NT2/D1 (cell line): ENCODE data around the gene LAGE3.
A peak's percentile ranks its signal among the peaks of the same experiment; 100 is the strongest.

ENCODE experiments used
- DNase-seq: peaks from one replicate; pipeline ENCODE4 v3.0.0-alpha.2; 2011; ENCODE audit warnings: low read depth, low spot score
- H3K27me3 ChIP-seq: 2 replicates; pipeline ENCODE4 v1.6.0; 2011; ENCODE audit warnings: mild to moderate bottlenecking; ENCODE audit not compliant: insufficient read length, insufficient read depth
- H3K36me3 ChIP-seq: 2 replicates; pipeline ENCODE4 v1.6.1; 2011; ENCODE audit warnings: mild to moderate bottlenecking, low read length, mixed read lengths; ENCODE audit not compliant: insufficient read depth, insufficient read length
- H3K4me1 ChIP-seq: 2 replicates; pipeline ENCODE4 v1.5.1; 2011; ENCODE audit not compliant: insufficient read depth, insufficient read length
- H3K4me3 ChIP-seq: 2 replicates; pipeline ENCODE4 v1.5.1; 2011; ENCODE audit warnings: low read depth; ENCODE audit not compliant: insufficient read length
- H3K9ac ChIP-seq: 2 replicates; pipeline ENCODE4 v1.6.0; 2011; ENCODE audit warnings: low read depth; ENCODE audit not compliant: insufficient read length
- H3K9me3 ChIP-seq: 2 replicates; pipeline ENCODE4 v1.5.1; 2011; ENCODE audit warnings: mild to moderate bottlenecking, low read length; ENCODE audit not compliant: insufficient read depth
- SUZ12 ChIP-seq: IDR thresholded peaks from 2 replicates; pipeline ENCODE4 v1.6.1; 2011; ENCODE audit not compliant: insufficient read length, insufficient read depth; ENCODE audit errors: extremely low read depth
- YY1 ChIP-seq: IDR thresholded peaks from 2 replicates; pipeline ENCODE4 v1.6.1; 2011; ENCODE audit not compliant: insufficient read length, insufficient read depth
- ZNF274 ChIP-seq: IDR thresholded peaks from 2 replicates; pipeline ENCODE4 v1.6.1; 2011; ENCODE audit warnings: mild to moderate bottlenecking, low read depth, low read length

Gene LAGE3

GRCh38 chrX:154429711-154430110, 49.4 kb downstream of the LAGE3 start:
- Histone ChIP-seq H3K9ac (no peak overlapping the region), H3K4me1 (peaks cover 3% of the 10 kb centered on the region), H3K9me3 (no peaks in the 10 kb centered on the region), H3K27me3 (no peaks in the 10 kb centered on the region), H3K4me3 (no peak overlapping the region), H3K36me3 (peaks cover 21% of the 10 kb centered on the region)
- DNase-seq, result no peak
- TF ChIP-seq ZNF274 (no peak), SUZ12 (no peak), YY1 (no peak)

GRCh38 chrX:154428176-154429171, 50.6 kb downstream of the LAGE3 start, which contains the start of gene ATP6AP1:
Gene ATP6AP1 (plus strand): TSS chrX:154428677. CDS start chrX:154428693, 16 bp downstream.
- H3K4me3 ChIP-seq, result peak within 1 kb of the TSS; percentile 64
- TF ChIP-seq YY1, result no peak
- TF ChIP-seq SUZ12, result no peak
- no peak for TF ChIP-seq ZNF274
- H3K27me3 ChIP-seq, result no peaks in the 10 kb centered on the region
- H3K36me3 ChIP-seq, result peaks cover 10% of the 10 kb centered on the region
- no peaks in the 10 kb centered on the region for H3K9me3 ChIP-seq
- DNase-seq, result peak; percentile 67
- peak within 1 kb of the TSS; percentile 70 for H3K9ac ChIP-seq
- peaks cover 3% of the 10 kb centered on the region for H3K4me1 ChIP-seq
